K562 (cell line): ENCODE data around the gene BBC3. TPM values are rescaled to one million over a fixed set of nuclear protein-coding genes. Genes with fewer than 3 reads are reported as not detected.

Experiments used
- AFF4 ChIP-seq: sonication (generic); formaldehyde crosslinking; IDR thresholded peaks from 2 replicates; pipeline ENCODE4 v1.8.0; 2023; ENCODE audit warnings: mild to moderate bottlenecking, missing genetic modification reagents
- ATF1 ChIP-seq, 2 experiments: fragments of 450-650 bp in 1 of 2; IDR thresholded peaks; 2 replicates each; pipeline ENCODE4 v1.6.1; 2016; ENCODE audit warnings: missing compliant biosample characterization in 1 of 2, missing genetic modification characterization in 1 of 2
- EWSR1 ChIP-seq: fragments of 450-650 bp; IDR thresholded peaks from 2 replicates; pipeline ENCODE4 v1.6.1; 2018; ENCODE audit warnings: borderline replicate concordance, mild to moderate bottlenecking, low read depth, moderate library complexity; ENCODE audit not compliant: partially characterized antibody
- KLF1 ChIP-seq: fragments of 450-650 bp; IDR thresholded peaks from 2 replicates; pipeline ENCODE4 v1.6.1; 2016; ENCODE audit warnings: missing genetic modification characterization, missing compliant biosample characterization
- LARP7 ChIP-seq: fragments of 450-650 bp; IDR thresholded peaks from 2 replicates; pipeline ENCODE4 v1.6.1; 2016
- MTA3 ChIP-seq: fragments of 450-650 bp; formaldehyde crosslinking; IDR thresholded peaks from 2 replicates; pipeline ENCODE4 v1.6.1; 2017; ENCODE audit warnings: mild to moderate bottlenecking, borderline replicate concordance
- NRF1 ChIP-seq, 2 experiments: fragments of 450-650 bp; IDR thresholded peaks in 1 of 2; conservative IDR thresholded peaks in 1 of 2; 2 replicates each; pipeline ENCODE4 v1.6.1; 2014; ENCODE audit warnings: mild to moderate bottlenecking in 2 of 2
- PHB ChIP-seq: fragments of 250-450 bp; sonication (Bioruptor Pico); IDR thresholded peaks from 2 replicates; pipeline ENCODE4 v1.5.0; 2021
- RB1 ChIP-seq: fragments of 450-650 bp; IDR thresholded peaks from 2 replicates; pipeline ENCODE4 v1.6.1; 2017; ENCODE audit warnings: low read depth, mild to moderate bottlenecking
- RBM14 ChIP-seq: fragments of 200-400 bp; formaldehyde crosslinking; IDR thresholded peaks from 2 replicates; pipeline ENCODE4 v1.6.1; 2018; ENCODE audit warnings: low read depth, mild to moderate bottlenecking, low read length, moderate library complexity, borderline replicate concordance; ENCODE audit not compliant: insufficient read depth
- RBM22 ChIP-seq: fragments of 200-400 bp; formaldehyde crosslinking; IDR thresholded peaks from 2 replicates; pipeline ENCODE4 v1.6.1; 2018; ENCODE audit warnings: low read length, low read depth; ENCODE audit not compliant: poor library complexity, severe bottlenecking
- SMAD3 ChIP-seq: fragments of 450-650 bp; formaldehyde crosslinking; conservative IDR thresholded peaks from 2 replicates; pipeline ENCODE4 v1.4.0; 2020; ENCODE audit warnings: mild to moderate bottlenecking
- TFAP4 ChIP-seq: sonication (generic); formaldehyde crosslinking; IDR thresholded peaks from 2 replicates; pipeline ENCODE4 v1.8.0; 2022; ENCODE audit warnings: missing genetic modification reagents, mild to moderate bottlenecking, moderate library complexity, borderline replicate concordance
- ZBTB12 ChIP-seq: fragments of 250-450 bp; sonication (Bioruptor Pico); IDR thresholded peaks from 2 replicates; pipeline ENCODE4 v1.4.0; 2020
- ZBTB26 ChIP-seq: fragments of 450-650 bp; formaldehyde crosslinking; IDR thresholded peaks from 2 replicates; pipeline ENCODE4 v1.4.0; 2022; ENCODE audit warnings: missing genetic modification characterization
- ZFP91 ChIP-seq: sonication (generic); formaldehyde crosslinking; IDR thresholded peaks from 2 replicates; pipeline ENCODE4 v1.8.0; 2022; ENCODE audit warnings: mild to moderate bottlenecking, missing genetic modification reagents
- ZNF707 ChIP-seq: fragments of 250-450 bp; sonication (Bioruptor Pico); conservative IDR thresholded peaks from 2 replicates; pipeline ENCODE4 v1.8.0; 2022; ENCODE audit warnings: inconsistent platforms, mild to moderate bottlenecking, moderate library complexity
- polyA plus RNA-seq, 8 experiments: library from polyadenylated mRNA; depleted of rRNA in 4 of 8; stranded (reverse) in 5 of 8; unstranded in 3 of 8; fragments of >200 nt; fragmentation: Nextera tagmentation in 2 of 8; fragmentation: Illumina TruSeq in 1 of 8; extraction: Ambion mirVana in 2 of 8; extraction: Trizol in 1 of 8; gene quantifications; 2 replicates each; pipeline versions ENCODE4 v1.2.1 to v1.2.3, GENCODE V29; 2011 to 2014; ENCODE audit warnings: inconsistent platforms in 1 of 8, missing spikeins in 1 of 8
- total RNA-seq, 7 experiments: library from RNA; depleted of rRNA in 6 of 7; stranded (reverse); fragments of >200 nt in 6 of 7; fragmentation: Illumina TruSeq in 2 of 7; extraction: Trizol in 2 of 7; gene quantifications; 2 replicates each; pipeline versions ENCODE4 v1.2.1 to v1.2.3, GENCODE V29; 2011 to 2021; ENCODE audit warnings: low replicate concordance in 1 of 7

Gene BBC3
- total and polyA plus RNA-seq, 9 of the 15 experiments (the other 6 are each of a cell fraction or from before 2014, with no cell fraction given), result 0.15 to 30.7 (median 4.8) TPM

- TF ChIP-seq MTA3, result peak; percentile 80
- TF ChIP-seq TFAP4 (CRISPR knock-in tag), result peak; percentile 69; the same call in 1 of the 2 replicates
- peak; percentile 18; the same call in 1 of the 2 replicates for TF ChIP-seq AFF4 (CRISPR knock-in tag)
- TF ChIP-seq SMAD3 (CRISPR knock-in tag), result 0 out of 2 replicates have a peak, but pooled peaks have one; percentile 27
- TF ChIP-seq ZFP91 (CRISPR knock-in tag), result no peak
- peak; percentile 84; the same call in 1 of the 2 replicates for TF ChIP-seq RBM14
- no peak for TF ChIP-seq EWSR1
- TF ChIP-seq RB1, result peak; percentile 63
- no peak for TF ChIP-seq ZNF707
- TF ChIP-seq NRF1 (conservative IDR thresholded peaks at IDR 0.05 in 1 of 2, IDR thresholded peaks at IDR 0.05 in 1 of 2), result no peak
- peak; percentile 87 for TF ChIP-seq RBM22
- no peak for TF ChIP-seq LARP7
- peak; percentile 75; the same call in 1 of the 2 replicates for TF ChIP-seq PHB (CRISPR knock-in tag)
- peak; percentile 22; the same call in 1 of the 2 replicates for TF ChIP-seq ATF1 (CRISPR knock-in tag; IDR thresholded peaks at IDR 0.05)
- TF ChIP-seq ATF1 (tag; IDR thresholded peaks at IDR 0.05), result peak; percentile 90
- TF ChIP-seq KLF1 (tag), result 0 out of 2 replicates have a peak, but pooled peaks have one; percentile 28
- no peak for TF ChIP-seq ZBTB12 (CRISPR knock-in tag)
- TF ChIP-seq ZBTB26 (CRISPR knock-in tag), result 0 out of 2 replicates have a peak, but pooled peaks have one; percentile 54
Observed at GRCh38 chr19:47273313-47274070, 42.5 kb upstream of the BBC3 start (continued).
